NAMALWA (cell line): Measurements from ENCODE around the gene EXOC6B.
"Not testable (repeated sequence)": the region's sequence is repeated elsewhere in the genome, so short reads cannot be mapped to it uniquely, and the experiment has no call there.

Experiments used
- DNase-seq: peaks from one replicate; pipeline ENCODE4 v3.0.0-alpha.2; 2015; ENCODE audit warnings: low spot score

EXOC6B gene

DNA sequence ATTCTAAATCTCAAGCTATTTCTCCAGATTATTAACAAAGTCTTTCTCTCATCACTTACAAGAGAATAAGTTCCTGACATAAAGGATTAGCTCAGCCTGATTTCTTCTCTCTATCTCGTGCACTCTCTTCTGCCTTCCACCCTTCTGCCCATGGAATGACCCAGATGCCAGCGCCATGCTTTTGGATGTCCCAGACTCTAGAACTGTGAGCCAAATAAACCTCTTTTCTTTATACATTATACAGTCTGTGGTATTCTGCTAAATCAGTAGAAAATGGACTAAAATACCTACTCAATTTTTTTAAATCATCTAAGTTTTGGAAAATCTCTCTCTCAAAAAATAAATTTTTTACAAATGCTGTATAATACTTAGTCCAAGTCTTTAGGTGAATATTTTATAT, 218.6 kb downstream of the EXOC6B start:
- DNase-seq: no peak

DNA sequence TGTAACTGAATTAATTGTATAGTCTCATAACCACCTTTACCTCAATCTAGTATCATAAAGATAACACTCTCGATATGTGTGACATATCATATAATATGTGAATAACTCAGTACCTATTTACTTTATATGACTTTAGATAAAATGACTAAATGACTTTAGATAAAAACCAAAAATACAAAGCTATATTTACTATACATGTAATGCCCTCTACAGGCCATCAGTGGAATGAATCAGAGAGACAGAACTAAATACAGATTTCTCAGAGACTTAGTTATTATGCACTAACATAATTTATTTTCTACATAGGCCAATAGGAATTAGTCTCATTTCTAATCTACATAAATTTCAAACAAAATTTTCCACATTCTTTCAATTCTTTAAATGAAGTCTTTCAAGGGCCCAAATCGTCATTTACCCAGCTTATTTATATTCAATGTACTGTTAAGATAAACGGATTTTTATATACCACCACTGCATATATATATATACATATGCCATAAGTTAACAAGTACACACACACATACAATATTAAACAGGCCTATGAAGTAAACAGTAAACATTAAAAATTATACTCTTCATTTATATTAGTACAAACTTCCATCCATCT, 219.9 kb downstream of the EXOC6B start:
- peak; percentile 44 for DNase-seq

DNA sequence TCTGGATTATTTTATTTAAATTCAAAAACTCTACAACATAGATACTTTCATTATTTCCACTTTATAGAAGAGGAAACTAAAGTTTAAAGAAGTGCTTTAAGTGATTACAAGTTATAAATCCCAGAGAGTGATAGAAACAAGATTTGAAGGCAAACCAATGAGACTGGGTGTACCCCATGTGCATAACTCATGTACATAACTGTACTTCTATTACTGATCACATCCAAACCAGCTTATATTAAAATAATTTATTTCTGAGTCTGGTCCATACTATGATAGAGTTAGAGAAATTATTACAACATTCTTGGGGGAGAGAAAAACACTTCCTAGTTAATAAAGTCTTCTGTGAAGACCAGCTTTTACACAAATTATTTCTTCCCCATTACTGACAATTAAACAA, 221.4 kb downstream of the EXOC6B start:
- no peak for DNase-seq

DNA sequence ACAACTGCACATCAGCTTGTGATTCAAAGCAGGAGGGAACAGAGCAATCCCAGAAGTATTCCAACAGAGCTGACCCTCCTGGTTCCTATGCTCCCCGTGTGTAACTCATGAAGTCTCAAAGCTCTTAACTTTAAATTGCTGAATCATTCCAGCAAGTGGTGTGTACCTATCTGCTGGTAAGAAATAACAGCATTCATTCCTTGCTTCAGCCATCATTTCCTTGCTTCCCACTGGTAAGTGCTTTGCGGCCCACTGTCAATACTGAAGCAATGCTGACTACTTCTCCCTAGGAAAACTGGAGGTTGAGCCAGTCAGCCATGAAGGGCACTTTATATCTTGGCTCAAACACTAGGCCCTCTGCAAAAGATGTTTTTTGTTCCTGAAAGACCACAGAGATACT, 222.4 kb downstream of the EXOC6B start:
- no peak for DNase-seq

DNA sequence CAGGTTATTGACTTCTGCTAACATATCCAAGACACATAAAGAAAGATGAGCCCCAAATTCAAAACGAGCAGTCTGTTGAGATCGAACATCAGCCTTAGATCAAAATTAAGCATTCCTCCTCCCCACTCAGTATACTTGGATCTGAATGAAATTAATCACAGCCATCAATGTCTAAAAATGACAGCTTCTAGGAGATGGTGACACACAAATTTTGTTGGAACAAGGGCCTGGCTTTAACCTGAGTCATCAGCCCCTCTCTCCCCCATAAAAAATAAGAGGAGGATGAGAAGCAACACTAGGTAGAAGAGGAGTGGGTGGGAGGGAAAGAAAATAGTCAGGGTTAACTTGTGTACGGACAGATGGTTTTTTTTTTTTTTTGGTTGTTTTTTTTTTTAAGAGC, 223.1 kb downstream of the EXOC6B start:
- no peak for DNase-seq

DNA sequence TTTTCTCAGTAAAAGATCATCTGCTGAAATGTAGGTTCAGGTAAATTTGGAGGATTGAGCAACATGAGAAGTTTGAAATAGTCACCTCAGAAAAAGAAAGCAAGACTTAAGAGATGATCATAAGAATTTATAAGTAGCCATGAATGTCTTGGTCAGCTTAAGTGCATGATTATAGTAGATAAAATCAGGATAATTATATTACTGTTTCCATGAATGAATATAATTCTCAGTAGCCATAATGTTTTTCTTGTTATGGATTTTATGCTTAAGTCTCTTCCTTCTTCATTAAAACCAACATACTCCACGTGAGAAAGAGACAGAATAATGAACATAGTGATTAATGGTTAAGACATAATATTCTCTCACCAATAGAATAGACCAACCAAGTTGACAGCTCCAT, 223.7 kb downstream of the EXOC6B start:
- DNase-seq: no peak

DNA sequence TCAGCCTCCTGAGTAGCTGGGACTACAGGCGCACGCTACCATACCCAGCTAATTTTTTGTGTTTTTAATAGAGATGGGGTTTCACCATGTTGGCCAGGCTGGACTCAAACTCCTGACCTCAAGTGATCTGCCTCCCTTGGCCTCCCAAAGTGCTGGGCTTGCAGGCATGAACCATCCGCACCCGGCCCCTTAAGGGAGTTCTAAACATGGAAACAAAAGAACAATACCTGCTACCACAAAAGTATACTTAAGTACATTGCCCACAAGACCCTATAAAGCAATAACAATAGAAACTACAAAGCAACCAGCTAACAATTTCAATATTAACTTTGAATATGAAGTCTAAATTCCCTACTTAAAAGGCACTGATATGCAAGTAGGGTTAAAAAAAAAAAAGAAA, 242.0 kb downstream of the EXOC6B start:
- not testable (repeated sequence) for DNase-seq

DNA sequence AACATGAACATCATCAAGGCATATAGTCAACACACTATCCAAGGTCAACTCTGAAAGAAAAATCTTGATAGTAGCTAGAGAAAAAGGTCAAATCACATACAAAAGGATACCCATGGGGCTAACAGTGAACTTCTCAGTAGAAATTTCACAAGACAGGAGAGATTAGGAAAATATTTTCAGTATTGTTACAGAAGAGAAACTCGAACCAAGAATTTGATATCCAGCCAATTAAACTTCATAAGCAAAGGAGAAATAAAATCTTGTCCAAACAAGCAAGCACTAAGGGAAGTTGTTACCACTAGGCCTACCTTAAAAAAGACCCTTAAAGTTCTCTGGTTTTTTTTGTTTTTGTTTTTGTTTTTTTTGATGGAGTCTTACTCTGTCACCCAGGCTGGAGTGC, 242.5 kb downstream of the EXOC6B start:
- DNase-seq: no peak

DNA sequence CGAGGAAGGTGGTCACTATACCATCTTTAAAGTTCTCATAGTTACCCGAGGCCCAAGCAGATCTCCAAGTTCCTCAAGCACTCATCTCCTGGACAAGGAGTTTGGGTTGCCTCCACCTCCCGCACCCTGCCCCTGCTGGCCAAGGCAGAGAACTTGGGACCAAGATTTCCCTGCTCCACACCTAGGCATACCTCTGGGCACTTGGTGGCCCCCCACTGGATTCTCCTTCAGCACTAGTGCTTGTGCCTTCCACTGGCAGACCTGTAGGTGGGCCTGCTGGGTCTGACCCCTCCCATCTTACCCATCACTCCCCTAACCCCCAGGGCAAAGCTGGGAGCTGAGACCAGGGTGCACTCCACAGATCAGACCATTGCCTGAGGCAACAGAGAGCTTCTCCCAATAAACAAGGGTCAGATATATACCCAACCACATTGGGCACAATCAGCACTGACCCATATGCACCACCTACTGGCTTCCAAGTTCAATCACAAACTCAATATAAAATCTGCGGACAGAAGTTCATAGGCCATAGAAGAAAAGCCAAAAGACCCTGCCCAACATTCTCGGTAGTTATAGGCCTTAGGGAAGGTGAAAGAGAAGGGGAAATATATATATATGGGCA, 244.2 kb downstream of the EXOC6B start:
- no peak for DNase-seq

DNA sequence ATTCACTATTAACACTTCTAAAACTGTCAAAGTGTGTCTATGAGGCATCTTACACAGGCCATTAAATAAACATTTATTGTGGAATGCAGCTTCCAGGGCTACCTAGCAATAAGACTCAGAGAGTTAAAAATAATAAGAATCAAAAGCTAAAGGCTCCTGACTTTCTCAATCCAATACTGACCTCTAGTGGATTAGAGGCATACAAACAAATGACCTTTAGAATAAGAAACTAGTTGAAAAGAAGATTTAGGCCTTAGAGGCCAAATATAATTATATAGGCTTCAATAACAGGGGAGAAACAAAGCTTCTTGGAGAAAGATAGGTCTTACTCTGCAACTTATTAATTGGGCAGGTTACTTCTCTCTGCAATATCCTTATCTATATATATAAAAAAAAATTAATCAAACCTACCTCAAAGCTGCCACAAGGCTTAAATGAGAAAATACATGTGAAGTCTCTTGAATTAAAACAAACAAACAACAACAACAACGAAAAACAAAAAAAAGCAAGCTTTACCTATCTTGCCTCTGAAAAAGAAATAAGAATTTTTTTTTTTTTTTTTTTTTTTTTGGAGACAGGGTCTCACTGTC, 246.1 kb downstream of the EXOC6B start:
- peak; percentile 67 for DNase-seq

DNA sequence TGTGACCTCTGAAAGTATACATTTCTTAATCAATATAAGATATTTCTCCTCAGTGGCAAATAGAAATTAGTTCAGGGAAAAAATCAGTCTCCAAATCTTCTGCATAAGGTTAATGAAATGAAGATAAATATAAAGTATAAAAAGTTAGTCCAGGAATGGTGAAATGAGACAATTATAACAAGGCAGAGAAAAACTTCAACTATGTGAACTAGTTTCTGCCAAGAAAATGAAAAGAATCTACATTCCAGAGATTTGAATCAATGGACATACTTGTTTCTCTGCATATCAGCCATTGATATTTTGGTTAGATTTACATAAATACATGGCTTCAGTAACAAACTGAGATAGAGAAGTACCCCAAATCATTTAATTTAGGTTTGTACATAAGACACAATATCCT, 249.0 kb downstream of the EXOC6B start:
- DNase-seq: no peak

DNA sequence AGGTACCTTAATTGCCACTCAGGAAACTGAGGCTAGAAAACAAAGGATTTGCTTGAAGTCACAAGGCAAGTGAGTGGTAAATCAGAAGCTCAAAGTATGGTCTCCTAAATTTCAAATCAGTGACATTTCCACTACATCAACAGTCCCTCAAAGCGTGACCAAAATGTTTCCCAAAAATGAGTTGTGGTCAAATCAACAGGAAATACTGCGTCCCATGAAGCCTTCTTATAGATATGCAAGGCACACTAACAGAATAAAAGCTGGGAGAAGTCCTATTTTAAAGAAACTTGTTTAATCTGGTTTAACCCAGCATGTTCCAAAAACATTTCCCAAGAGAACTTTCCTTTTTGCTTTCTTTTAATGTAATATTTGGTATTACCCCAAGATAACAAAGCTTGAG, 249.4 kb downstream of the EXOC6B start:
- no peak for DNase-seq

DNA sequence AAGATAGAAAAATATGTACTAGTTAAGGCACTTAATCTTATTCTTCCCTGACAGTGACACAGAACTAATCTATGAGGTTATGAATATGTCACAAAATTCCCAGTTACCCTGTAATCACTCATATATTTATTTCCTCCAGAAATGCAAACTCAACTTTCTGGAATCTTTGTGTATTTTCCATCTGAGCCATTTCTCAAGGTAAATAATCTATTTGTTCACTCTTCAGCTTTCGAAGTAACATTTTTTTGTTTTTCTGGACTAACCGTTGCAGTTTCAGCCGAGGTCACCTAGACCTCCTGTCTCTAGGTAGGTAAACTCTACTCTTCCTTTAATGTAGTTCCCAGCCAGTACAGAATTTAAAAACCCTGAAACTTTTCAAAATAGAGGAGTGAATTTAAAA, 250.9 kb downstream of the EXOC6B start:
- no peak for DNase-seq

DNA sequence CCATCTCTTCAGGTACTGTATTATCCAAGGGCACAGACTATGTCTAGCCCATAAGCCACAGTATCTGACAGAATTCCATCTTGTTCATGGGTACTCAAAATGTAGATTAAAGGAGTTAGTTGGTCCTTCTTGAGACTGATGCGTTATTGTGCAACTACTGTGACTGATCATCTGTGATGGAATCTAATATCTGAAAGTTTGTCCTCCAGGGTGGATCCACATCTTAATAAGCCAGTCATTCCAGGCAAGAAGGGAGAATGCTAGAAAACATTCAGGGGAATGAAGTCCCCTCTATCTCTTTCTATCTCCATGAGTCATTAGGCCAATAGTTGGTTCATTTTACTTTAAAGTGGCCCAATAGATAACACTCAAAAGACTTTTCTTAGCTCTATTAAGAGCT, 252.6 kb downstream of the EXOC6B start:
- no peak for DNase-seq

DNA sequence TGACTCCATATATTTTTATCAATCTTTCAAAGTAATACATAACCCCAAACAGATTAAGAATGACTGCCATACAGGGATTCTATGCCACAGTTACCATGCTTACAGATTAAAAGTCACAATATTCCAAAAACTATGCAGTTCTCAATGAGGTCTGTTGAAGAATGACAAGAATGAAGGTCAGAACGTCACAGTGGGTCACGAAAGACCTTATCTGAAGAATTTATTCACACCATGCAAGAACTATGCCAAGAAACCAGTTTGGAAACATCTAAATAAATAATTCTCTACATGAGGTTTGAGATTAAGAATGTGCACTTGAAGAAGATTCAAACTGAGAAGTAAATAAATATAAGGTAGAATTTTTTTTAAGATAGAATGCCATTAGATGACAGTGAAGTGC, 253.3 kb downstream of the EXOC6B start:
- DNase-seq: no peak

DNA sequence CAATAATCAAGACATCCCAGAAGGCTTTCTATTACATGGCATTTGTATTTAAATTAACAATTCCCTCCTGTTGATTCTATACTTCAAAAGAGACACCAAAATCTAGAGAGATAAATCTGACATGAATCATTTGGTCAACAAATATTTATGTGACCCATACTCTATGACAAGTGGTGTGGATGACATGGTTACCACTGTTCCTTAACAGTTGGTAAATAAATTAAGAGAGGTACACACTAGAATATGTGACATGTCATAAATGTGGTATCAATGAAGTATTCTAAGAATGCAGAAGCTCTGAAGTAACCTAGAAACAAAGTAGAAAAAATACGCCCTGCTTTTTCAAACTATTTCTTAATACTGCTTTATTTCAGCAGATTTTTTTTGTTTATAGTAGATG, 255.4 kb downstream of the EXOC6B start:
- no peak for DNase-seq

DNA sequence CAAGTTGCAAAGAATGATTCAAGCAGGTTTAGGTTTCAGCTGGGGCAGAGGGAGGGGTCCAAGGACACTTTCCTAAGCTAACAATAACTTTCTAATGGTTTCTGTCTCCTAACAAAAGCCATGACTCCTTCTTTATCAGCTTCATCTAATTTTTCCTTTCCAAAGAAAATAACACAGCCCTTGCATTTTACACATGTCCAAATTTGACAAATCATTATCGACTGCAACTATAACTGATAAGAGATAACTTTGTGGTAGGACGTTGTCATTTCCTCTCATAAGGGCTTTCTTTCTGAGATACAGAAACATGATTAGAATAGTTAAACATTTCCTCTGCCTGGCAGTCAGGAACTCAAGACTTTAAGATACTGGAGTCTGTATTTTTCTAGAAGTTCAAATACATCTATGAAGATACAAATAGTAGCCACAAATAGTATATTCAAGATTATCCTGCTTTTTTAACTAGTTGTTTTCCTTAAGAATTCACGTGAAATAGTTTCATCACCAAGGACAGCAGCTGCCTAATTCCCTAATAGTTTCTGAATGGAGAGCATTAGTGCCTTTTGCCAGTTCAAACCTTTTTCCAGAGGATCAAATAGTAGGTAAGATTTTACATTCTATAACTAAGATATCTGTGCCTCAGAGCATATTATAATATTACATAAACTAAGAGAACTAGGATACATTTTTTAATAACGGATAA, 263.2 kb downstream of the EXOC6B start:
- DNase-seq: no peak

DNA sequence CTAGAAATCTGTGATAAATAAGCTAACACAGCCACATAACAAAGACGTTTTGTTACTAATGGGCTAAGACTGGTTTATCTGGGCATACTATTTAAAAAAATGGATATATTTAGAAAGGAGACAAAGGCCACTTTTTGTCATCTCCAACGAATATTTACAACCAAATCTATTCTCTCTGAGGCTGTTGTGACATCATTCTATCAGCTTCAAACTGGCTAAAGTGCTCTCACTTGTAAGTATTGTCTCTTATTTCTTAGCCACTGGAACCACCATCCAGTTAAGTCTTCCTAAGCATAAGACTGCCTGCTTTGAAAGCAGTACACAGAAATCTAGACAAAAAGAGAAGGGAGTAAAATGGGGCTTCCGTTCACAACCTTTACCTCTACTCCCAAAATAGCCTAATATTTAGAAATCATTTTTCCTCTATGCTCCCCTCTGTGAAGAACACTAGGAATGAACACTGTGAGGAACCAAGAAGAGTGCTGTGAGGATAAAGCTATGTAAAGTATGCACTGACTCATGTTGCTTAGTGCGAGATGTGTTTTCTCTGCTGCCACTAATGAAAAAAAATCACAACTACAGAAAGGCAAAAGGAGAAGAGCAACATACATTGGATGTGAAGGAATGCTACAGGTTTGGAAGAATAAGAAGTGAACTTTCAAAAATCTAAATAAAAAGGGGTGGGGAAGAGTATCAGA, 264.1 kb downstream of the EXOC6B start:
- DNase-seq: no peak

DNA sequence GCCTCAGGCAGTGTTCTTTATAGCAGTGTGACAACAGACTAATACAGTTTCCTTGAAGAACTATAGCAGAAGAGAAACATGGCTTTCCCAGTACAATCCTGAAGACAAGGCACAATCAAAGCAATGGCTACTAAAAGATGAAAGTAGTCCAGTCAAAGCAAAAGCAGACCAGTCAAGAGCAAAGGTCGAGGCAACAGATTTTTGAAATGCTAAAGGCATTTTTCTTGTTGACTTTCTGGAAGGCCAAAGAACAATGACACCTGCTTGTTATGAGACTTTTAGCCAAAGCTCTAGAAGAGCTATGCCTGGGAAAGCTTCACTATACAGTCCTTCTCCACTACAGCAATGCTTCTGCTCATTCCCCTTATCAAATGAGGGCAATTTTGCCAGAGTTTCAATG, 269.9 kb downstream of the EXOC6B start:
- no peak for DNase-seq

DNA sequence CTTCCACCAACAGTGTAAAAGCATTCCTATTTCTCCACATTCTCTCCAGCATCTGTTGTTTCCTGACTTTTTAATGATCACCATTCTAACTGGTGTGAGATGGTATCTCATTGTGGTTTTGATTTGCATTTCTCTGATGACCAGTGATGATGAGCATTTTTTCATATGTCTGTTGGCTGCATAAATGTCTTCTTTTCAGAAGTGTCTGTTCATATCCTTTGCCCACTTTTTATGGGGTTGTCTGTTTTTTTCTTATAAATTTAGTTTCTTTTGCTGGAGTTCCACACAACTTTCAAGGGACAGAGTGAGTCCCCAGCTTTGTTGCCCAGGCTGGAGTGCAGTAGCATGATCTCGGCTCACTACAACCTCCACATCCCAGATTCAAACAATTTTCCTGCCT, 270.5 kb downstream of the EXOC6B start:
- not testable (repeated sequence) for DNase-seq

DNA sequence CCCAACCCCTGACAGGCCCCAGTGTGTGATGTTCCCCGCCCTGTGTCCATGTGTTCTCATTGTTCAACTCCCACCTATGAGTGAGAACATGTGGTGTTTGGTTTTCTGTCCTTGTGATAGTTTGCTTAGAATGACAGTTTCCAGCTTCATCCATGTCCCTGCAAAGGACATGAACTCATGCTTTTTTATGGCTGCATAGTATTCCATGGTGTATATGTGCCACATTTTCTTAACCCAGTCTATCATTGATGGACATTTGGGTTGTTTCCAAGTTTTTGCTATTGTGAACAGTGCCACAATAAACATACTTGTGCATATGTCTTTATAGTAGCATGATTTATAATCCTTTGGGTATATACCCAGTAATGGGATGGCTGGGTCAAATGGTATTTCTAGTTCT, 270.9 kb downstream of the EXOC6B start:
- not testable (repeated sequence) for DNase-seq

DNA sequence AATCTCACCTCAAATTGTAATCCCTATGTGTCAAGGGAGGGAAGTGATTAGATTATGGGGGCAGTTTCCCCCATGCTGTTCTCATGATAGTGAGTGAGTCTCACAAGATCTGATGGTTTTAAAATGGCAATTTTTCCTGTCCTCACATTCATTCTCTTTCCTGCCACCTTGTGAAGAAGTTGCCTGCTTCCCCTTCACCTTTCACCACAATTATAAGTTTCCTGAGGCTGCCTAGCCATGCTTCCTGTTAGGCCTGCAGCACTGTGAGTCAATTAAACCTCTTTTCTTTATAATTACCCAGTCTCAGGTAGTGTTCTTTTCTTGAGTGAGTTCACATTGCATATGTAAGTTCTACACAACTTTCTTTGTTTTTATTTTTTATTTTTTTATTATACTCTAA, 271.5 kb downstream of the EXOC6B start:
- no peak for DNase-seq
